Neural crest cell (in vitro differentiated cells): ENCODE data around the gene UBXN2A. TPM values are rescaled to one million over a fixed set of nuclear protein-coding genes. Genes with fewer than 3 reads are reported as not detected.

Experiments used
- DNase-seq: peaks from one replicate; pipeline ENCODE4 v3.0.0; 2021; ENCODE audit warnings: low read depth, mixed read lengths, low spot score
- H3K27ac Mint-ChIP-seq: one replicate; pipeline ENCODE4 v1.8.0; 2021; ENCODE audit warnings: mild to moderate bottlenecking, mixed read lengths; ENCODE audit not compliant: unreplicated experiment
- H3K27me3 Mint-ChIP-seq: 2 replicates; pipeline ENCODE4 v1.8.0; 2021; ENCODE audit warnings: low read depth, mild to moderate bottlenecking, mixed read lengths
- H3K36me3 Mint-ChIP-seq: 2 replicates; pipeline ENCODE4 v1.8.0; 2021; ENCODE audit warnings: low read depth, mild to moderate bottlenecking, mixed read lengths
- H3K4me1 Mint-ChIP-seq: 2 replicates; pipeline ENCODE4 v1.8.0; 2021; ENCODE audit warnings: mixed read lengths
- H3K4me3 Mint-ChIP-seq: one replicate; pipeline ENCODE4 v1.8.0; 2021; ENCODE audit warnings: mild to moderate bottlenecking, mixed read lengths
- H3K9me3 Mint-ChIP-seq: 2 replicates; pipeline ENCODE4 v1.8.0; 2021; ENCODE audit warnings: mixed read lengths
- total RNA-seq: library from RNA; stranded (reverse); gene quantifications from 2 replicates; pipeline ENCODE4 v1.2.1, GENCODE V29; 2021
- TF ChIP-seq, protein P1 (sequence below): fragments of 200-600 bp; sonication (generic); conservative IDR thresholded peaks from 2 replicates; pipeline ENCODE4 v1.5.0; 2021; ENCODE audit warnings: antibody characterized with exemption, mild to moderate bottlenecking

UBXN2A gene
- total RNA-seq, 1 donor from 2014 or later = 29.8 TPM

DNA sequence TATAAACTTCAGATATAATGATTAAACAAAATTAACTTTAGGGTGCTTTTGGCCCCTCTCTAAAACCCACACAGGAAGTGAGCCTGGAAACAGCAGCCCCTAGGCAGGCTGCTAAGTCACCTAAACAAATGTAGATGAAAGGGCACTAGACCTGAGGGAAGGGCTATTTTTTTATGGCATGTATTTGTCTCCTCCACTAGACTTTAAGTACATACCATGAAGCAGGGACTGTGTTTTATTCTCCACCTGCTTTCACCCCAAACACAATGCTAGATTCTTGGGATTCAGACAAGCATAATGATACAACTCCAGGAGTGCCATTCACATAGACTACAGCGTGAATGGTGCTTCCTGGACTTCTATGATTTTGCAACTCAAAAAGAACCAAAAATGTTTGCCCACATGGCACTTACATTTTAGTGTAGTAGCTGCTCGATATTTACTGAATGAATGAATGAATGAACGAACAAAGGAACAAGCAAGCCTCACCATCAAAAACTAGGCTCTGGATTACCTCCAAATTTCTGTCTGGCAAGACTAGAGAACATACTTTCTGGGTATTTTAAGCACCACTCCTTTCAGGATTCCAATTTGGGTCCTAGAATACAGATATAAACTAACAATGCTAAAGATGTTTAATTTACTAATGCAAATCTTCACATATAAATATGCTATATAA, 23.4 kb upstream of the UBXN2A start:
- TF ChIP-seq, protein P1, sequence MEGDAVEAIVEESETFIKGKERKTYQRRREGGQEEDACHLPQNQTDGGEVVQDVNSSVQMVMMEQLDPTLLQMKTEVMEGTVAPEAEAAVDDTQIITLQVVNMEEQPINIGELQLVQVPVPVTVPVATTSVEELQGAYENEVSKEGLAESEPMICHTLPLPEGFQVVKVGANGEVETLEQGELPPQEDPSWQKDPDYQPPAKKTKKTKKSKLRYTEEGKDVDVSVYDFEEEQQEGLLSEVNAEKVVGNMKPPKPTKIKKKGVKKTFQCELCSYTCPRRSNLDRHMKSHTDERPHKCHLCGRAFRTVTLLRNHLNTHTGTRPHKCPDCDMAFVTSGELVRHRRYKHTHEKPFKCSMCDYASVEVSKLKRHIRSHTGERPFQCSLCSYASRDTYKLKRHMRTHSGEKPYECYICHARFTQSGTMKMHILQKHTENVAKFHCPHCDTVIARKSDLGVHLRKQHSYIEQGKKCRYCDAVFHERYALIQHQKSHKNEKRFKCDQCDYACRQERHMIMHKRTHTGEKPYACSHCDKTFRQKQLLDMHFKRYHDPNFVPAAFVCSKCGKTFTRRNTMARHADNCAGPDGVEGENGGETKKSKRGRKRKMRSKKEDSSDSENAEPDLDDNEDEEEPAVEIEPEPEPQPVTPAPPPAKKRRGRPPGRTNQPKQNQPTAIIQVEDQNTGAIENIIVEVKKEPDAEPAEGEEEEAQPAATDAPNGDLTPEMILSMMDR = no peak
- no peak for DNase-seq
- Mint-ChIP-seq H3K4me3 (no peak overlapping the region), H3K36me3 (peaks cover 5% of the 10 kb centered on the region), H3K27me3 (no peaks in the 10 kb centered on the region), H3K9me3 (no peaks in the 10 kb centered on the region), H3K4me1 (peaks cover 16% of the 10 kb centered on the region), H3K27ac (no peak overlapping the region)

DNA sequence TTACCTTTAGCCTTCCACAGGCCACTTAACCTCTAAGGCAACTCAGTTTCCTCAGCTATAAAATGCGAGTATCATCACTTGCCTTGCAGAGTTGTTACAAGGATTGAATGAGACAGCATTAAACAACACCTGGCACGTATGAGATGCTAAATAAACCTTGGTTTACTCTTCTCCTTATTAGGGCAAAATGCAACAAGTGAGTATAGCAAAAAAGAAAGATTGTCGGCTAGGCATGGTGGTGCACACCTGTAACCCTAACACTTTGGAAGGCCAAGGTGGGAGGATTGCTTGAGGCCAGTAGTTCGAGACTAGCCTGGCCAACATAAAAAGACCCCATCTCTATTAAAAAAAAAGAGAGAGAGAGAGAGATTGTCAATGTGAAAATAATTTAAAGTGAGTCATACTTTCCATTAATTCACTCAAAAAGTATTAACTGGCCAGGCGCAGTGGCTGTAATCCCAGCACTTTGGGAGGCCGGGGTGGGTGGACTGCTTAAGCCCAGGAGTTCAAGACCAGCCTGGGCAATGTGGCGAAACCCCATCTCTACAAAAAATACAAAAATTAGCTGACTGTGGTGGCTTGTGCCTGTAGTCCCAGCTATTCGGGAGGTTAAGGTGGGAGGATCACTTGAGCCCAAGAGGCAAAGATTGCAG, 21.3 kb upstream of the UBXN2A start:
- Mint-ChIP-seq H3K4me1 (peaks cover 24% of the 10 kb centered on the region), H3K9me3 (no peaks in the 10 kb centered on the region), H3K4me3 (no peak overlapping the region), H3K27ac (no peak overlapping the region), H3K27me3 (no peaks in the 10 kb centered on the region), H3K36me3 (no peaks in the 10 kb centered on the region)
- no peak for DNase-seq
- TF ChIP-seq, protein P1 = no peak

GRCh38 chr2:23924589-23925359, 15.5 kb upstream of the UBXN2A start:
- Mint-ChIP-seq H3K9me3 (no peaks in the 10 kb centered on the region), H3K4me1 (peaks cover 36% of the 10 kb centered on the region), H3K36me3 (no peaks in the 10 kb centered on the region), H3K27me3 (no peaks in the 10 kb centered on the region), H3K27ac (no peak overlapping the region), H3K4me3 (peak overlapping the region; percentile 97)
- TF ChIP-seq, protein P1 = no peak
- no peak for DNase-seq

DNA sequence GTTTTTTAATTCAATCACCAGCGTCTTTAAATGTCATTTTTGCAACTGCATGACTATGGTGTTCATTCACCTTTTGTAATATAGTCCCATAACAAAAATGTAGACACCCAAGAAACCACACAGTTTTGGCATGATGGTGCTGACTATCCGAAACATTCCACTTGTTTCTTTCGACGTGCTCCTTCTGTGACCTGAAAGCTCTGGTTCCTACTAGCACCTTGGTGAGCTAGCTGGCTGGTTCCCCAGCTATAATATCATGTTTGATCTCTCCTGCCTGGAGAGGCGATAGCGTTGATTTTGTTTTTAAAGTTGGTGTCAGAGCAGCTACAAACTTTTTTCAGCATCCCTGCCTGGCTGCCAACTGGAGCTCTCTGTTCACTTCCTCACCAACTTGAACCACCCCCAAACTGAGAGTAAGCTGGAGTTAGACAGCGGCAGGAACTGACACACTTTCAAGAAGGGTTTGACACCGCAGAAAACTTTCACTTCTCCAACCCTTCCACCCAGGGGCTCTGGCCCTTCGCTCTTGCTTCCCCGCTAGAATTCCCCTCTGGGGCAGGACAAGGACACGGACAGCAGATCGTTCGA, 14.5 kb upstream of the UBXN2A start:
- peaks cover 36% of the 10 kb centered on the region for H3K4me1 Mint-ChIP-seq
- H3K27me3 Mint-ChIP-seq = no peaks in the 10 kb centered on the region
- DNase-seq = no peak
- peak overlapping the region; percentile 100 for H3K27ac Mint-ChIP-seq
- no peaks in the 10 kb centered on the region for H3K9me3 Mint-ChIP-seq
- H3K4me3 Mint-ChIP-seq = peak overlapping the region; percentile 97
- TF ChIP-seq, protein P1 = no peak
- no peaks in the 10 kb centered on the region for H3K36me3 Mint-ChIP-seq

- H3K27ac Mint-ChIP-seq = peak overlapping the region; percentile 100
- DNase-seq = peak; percentile 39
- H3K4me1 Mint-ChIP-seq = peaks cover 36% of the 10 kb centered on the region
- H3K9me3 Mint-ChIP-seq = no peaks in the 10 kb centered on the region
- TF ChIP-seq, protein P1 = no peak
- H3K4me3 Mint-ChIP-seq = peak overlapping the region; percentile 97
- no peaks in the 10 kb centered on the region for H3K27me3 Mint-ChIP-seq
- H3K36me3 Mint-ChIP-seq = no peaks in the 10 kb centered on the region
Measured at GRCh38 chr2:23926290-23926749, 13.9 kb upstream of the UBXN2A start.
